Fibroblast of skin of right biceps (primary cell): Measurements from ENCODE around the gene PRMT7.
A peak's percentile ranks its signal among the peaks of the same experiment; 100 is the strongest.

Experiments used
- DNase-seq: peaks from one replicate; pipeline ENCODE4 v3.0.0-alpha.2; 2013

The PRMT7 gene

GRCh38 chr16:68378436-68379415, 67.9 kb downstream of the PRMT7 start:
- no peak for DNase-seq

GRCh38 chr16:68379472-68380347, 68.9 kb downstream of the PRMT7 start:
- no peak for DNase-seq

- no peak for DNase-seq
Observed at GRCh38 chr16:68380348-68380670, 69.5 kb downstream of the PRMT7 start.

- DNase-seq: no peak
Observed at GRCh38 chr16:68380676-68381362, 70.0 kb downstream of the PRMT7 start.

- no peak for DNase-seq
Observed at GRCh38 chr16:68381363-68381724, 70.5 kb downstream of the PRMT7 start.

- no peak for DNase-seq
Observed at GRCh38 chr16:68382296-68382718, 71.5 kb downstream of the PRMT7 start.

GRCh38 chr16:68383858-68384257, 73.0 kb downstream of the PRMT7 start:
- DNase-seq: no peak

GRCh38 chr16:68384288-68385161, 73.7 kb downstream of the PRMT7 start:
- DNase-seq: no peak

- DNase-seq: no peak
Observed at GRCh38 chr16:68385371-68385770, 74.6 kb downstream of the PRMT7 start.

GRCh38 chr16:68386628-68387027, 75.8 kb downstream of the PRMT7 start:
- no peak for DNase-seq

- DNase-seq: no peak
Observed at GRCh38 chr16:68387301-68387700, 76.5 kb downstream of the PRMT7 start.

GRCh38 chr16:68388124-68388523, 77.3 kb downstream of the PRMT7 start:
- no peak for DNase-seq

GRCh38 chr16:68389006-68389405, 78.2 kb downstream of the PRMT7 start:
- DNase-seq: no peak

- DNase-seq: no peak
Observed at GRCh38 chr16:68389750-68390371, 79.0 kb downstream of the PRMT7 start.

- no peak for DNase-seq
Observed at GRCh38 chr16:68393333-68393732, 82.5 kb downstream of the PRMT7 start.

- DNase-seq: no peak
Observed at GRCh38 chr16:68395167-68395786, 84.5 kb downstream of the PRMT7 start.

GRCh38 chr16:68395815-68396214, 85.0 kb downstream of the PRMT7 start:
- no peak for DNase-seq

- DNase-seq: peak; percentile 42
Observed at GRCh38 chr16:68396481-68396880, 85.7 kb downstream of the PRMT7 start.

GRCh38 chr16:68397710-68398201, 86.9 kb downstream of the PRMT7 start:
- no peak for DNase-seq

- peak; percentile 39 for DNase-seq
Observed at GRCh38 chr16:68399456-68399855, 88.6 kb downstream of the PRMT7 start.
